NCI-H774 (cell line): Measurements from ENCODE around the gene COPE.

Source experiments
- DNase-seq: peaks from one replicate; lab custom pipeline; 2025; lab: John Stamatoyannopoulos, UW

The COPE gene

GRCh38 chr19:18894254-18895037 lies 24.7 kb downstream of the COPE start:
- peak; percentile 2 for DNase-seq

- DNase-seq, result no peak
Measured at GRCh38 chr19:18893587-18894253, 25.5 kb downstream of the COPE start.

- DNase-seq, result no peak
Measured at GRCh38 chr19:18889949-18890745, 29.0 kb downstream of the COPE start.

GRCh38 chr19:18886972-18887371 lies 32.2 kb downstream of the COPE start:
- no peak for DNase-seq

GRCh38 chr19:18883526-18884304 lies 35.5 kb downstream of the COPE start:
- DNase-seq, result no peak

- DNase-seq, result no peak
Measured at GRCh38 chr19:18881491-18881890, 37.7 kb downstream of the COPE start.

DNA sequence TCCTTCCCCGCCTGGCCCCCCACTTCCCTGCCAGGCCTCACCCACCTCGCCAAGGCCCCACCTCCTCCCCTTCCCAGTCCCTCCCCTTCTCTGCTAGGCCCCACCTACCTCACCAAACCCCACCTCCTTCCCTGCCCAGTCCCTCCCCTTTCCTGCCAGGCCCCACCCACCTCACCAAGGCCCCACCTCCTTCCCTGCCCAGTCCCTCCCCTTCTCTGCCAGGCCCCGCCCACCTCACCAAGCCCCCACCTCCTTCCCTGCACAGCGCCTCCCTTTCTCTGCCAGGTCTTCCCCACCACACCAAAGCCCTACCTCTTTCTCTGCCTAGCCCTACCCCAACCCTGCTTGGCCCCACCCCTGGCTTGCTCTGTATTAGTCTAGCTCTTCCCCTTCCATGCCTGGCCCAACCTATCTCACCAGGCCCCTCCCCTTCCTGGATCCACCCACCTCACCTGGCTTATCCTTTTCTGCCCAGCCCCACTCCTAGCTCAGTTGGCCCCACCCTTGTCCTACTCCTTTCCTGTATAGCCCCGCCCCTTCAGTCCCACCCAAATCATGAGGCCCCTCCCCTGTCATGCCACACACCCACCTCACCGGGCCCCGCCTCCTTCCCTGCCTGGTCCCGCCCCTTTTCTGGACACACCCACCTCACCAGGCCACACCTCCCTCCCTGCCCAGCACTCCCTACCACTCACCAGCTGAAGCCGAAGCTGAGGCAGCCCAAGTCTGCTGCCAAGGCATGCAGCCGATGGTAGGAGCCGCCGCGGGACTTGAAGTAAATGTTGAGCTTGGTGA lies 39.4 kb downstream of the COPE start:
- DNase-seq, result peak; percentile 72

DNA sequence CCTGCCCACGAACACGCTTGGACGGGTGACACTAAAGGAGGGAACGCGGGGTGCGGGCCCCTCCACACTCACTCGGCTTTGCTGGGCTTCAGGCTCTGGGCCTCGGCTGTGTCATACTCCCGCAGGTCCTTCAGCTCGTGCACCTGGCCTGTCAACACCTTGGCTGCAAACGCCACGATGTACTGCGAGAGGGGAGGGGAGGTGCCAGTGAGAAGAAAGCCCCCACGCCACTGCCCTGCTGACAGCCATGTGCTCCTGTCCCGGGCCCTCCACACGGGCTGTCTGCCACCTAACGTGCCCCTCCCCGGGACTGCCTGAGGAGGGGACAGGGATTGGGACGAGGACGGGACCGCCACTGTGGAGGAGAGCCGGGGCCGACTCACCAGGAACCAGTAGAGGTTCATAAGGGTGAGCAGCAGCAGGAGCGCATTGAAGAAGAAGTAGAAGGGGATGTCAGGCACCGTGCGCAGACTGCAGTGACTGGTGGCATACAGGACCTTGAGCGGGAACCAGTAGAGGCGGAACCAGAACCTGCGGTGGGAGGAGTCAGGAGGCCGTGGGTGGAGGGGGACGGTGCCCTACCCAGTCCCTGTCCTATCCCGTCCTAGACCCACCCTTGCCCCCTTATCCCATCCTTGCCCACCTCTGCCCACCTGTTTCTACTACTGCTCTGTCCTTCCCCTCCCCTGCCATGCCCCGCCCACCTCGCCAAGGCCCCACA lies 40.2 kb downstream of the COPE start:
- DNase-seq, result peak; percentile 8

GRCh38 chr19:18878058-18878797 lies 41.0 kb downstream of the COPE start:
- DNase-seq, result no peak

DNA sequence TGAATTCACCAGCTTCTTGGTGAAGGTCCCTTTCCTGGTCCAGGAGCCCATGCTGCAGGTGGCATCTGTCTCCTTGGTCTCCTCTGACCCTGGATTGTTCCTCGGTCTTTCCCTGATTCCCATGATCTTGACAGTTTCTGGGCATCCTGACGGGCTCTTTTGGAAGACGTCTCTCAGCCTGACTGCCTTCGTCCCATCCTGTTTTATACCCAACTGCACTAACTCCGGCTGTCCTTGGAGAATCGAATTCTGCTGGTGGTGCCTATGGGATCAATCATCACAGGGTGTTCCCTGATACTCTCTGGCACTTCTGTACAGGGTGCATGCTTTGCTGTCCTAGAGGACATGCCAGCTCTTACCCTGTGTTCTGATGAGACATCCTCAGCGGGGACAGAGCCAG lies 42.3 kb downstream of the COPE start:
- DNase-seq, result no peak

DNA sequence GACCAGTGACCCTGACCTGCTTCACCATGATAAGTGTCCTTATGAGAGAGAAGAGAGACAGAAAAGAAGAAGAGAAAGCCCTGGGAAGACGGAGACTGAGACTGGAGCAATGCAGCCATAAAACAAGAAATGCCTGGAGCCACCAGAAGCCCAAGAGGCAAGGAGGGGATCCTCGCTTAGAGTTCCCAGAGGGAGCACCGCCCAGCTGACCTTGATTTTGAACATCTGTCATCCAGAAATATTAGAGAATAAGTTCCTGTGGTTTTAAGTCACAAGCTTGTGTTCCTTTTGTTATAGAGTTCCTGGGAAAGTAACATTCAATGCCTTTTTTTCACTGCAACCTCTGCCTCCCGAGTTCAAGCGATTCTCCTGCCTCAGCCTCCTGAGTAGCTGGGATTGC lies 43.5 kb downstream of the COPE start:
- no peak for DNase-seq

- DNase-seq, result no peak
Measured at GRCh38 chr19:18871543-18871942, 47.6 kb downstream of the COPE start.

- DNase-seq, result no peak
Measured at GRCh38 chr19:18870531-18871172, 48.5 kb downstream of the COPE start.

DNA sequence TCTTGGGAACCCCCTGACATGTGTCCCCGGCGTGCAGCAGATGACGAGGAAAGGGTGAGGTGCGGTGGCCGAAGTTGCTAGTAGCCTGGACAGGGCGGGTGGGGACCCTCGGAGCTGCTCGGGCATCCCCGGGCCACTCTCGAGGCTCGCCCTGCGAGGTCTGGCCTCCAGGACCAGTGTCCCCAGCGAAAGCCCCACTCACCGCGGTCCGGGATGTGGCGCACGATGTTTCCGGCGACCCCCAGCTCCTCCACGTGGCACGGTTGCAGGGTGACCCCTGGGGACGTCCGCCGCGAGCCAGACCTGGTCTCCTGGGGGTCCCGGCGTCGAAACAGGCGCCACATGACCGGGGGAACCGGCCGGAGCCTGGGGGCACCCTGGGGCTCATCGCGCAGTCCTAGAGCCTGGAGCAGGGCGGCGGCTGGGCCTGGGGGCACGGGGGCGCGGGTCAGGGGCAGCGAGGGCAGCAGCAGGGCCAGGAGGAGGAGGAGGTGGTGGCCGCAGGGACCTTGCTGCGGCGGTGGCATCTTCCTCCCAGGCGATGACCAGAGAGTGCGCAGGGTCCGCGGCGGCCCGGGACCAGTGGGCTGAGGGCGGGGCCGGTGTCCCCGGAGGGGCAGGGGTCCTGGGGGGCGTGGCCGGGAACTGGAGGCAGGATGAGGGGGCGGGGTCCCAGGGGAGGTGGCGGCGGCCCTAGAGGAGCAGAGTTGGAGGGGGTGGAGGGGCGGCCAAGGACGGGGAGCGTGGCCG lies 49.2 kb downstream of the COPE start:
- DNase-seq, result no peak

- no peak for DNase-seq
Measured at GRCh38 chr19:18869023-18869618, 50.1 kb downstream of the COPE start.

DNA sequence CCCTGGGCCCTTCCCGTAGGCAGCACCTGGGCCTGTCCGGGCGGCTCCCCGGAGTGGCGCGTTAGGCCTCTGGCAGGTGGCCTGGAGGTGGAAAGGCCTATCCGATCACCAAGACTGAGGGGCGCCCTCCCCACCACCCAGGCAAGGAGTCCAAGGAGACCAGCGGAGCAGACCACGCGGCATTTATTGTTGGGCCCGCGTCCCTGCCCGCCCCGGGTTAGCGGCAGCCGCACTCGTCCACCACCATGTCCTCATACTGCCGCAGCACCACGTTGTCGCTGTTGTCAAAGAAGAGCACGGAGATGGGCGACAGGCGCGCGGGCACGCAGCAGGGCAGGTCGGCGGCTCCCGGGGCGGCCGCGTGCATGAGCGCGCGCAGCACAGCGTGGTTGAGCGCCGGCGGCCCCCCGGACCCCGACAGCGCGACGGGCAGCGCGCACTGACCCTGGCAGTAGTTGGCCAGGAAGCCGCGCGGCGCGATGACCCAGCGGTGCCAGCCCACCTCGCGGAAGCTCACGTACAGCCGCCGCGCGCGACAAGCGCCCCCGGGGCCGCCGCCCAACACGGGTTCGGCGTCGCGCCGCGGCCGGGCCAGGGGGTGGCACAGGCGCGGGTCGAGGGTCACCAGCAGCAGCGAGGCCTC lies 50.7 kb downstream of the COPE start:
- no peak for DNase-seq

- no peak for DNase-seq
Measured at GRCh38 chr19:18867751-18868150, 51.4 kb downstream of the COPE start.

GRCh38 chr19:18867199-18867598 lies 52.0 kb downstream of the COPE start:
- no peak for DNase-seq
